Measurements from ENCODE around the gene FGF19.
A peak's percentile ranks its signal among the peaks of the same experiment; 100 is the strongest.

Gene FGF19

GRCh38 chr11:69705901-69706787, 2.3 kb upstream of the FGF19 start:
- TF ChIP-seq CEBPB (IDR thresholded peaks at IDR 0.05) (no peak), TEAD4 (IDR thresholded peaks at IDR 0.05) (no peak), USF1 (IDR thresholded peaks at IDR 0.05) (no peak), FOXM1 (IDR thresholded peaks at IDR 0.05; ENCODE audit: borderline replicate concordance, low read depth) (no peak), TAF1 (IDR thresholded peaks at IDR 0.05; ENCODE audit: low read depth) (no peak), MAX (IDR thresholded peaks at IDR 0.05) (no peak), EP300 (IDR thresholded peaks at IDR 0.05; ENCODE audit: borderline replicate concordance) (no peak), ZBTB7A (IDR thresholded peaks at IDR 0.05; ENCODE audit: low read depth) (no peak), CREB1 (IDR thresholded peaks at IDR 0.05; ENCODE audit: low read depth) (no peak), EGR1 (IDR thresholded peaks at IDR 0.05) (no peak), RAD21 (IDR thresholded peaks at IDR 0.05; ENCODE audit: low read depth) (no peak), TCF12 (IDR thresholded peaks at IDR 0.05; ENCODE audit: low read depth) (no peak), NFIC (IDR thresholded peaks at IDR 0.05) (no peak), YY1 (IDR thresholded peaks at IDR 0.05; ENCODE audit: low read depth) (no peak)
- TF ChIP-seq, protein P1, sequence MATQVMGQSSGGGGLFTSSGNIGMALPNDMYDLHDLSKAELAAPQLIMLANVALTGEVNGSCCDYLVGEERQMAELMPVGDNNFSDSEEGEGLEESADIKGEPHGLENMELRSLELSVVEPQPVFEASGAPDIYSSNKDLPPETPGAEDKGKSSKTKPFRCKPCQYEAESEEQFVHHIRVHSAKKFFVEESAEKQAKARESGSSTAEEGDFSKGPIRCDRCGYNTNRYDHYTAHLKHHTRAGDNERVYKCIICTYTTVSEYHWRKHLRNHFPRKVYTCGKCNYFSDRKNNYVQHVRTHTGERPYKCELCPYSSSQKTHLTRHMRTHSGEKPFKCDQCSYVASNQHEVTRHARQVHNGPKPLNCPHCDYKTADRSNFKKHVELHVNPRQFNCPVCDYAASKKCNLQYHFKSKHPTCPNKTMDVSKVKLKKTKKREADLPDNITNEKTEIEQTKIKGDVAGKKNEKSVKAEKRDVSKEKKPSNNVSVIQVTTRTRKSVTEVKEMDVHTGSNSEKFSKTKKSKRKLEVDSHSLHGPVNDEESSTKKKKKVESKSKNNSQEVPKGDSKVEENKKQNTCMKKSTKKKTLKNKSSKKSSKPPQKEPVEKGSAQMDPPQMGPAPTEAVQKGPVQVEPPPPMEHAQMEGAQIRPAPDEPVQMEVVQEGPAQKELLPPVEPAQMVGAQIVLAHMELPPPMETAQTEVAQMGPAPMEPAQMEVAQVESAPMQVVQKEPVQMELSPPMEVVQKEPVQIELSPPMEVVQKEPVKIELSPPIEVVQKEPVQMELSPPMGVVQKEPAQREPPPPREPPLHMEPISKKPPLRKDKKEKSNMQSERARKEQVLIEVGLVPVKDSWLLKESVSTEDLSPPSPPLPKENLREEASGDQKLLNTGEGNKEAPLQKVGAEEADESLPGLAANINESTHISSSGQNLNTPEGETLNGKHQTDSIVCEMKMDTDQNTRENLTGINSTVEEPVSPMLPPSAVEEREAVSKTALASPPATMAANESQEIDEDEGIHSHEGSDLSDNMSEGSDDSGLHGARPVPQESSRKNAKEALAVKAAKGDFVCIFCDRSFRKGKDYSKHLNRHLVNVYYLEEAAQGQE (IDR thresholded peaks at IDR 0.05; ENCODE audit: low read depth), result no peak

DNA sequence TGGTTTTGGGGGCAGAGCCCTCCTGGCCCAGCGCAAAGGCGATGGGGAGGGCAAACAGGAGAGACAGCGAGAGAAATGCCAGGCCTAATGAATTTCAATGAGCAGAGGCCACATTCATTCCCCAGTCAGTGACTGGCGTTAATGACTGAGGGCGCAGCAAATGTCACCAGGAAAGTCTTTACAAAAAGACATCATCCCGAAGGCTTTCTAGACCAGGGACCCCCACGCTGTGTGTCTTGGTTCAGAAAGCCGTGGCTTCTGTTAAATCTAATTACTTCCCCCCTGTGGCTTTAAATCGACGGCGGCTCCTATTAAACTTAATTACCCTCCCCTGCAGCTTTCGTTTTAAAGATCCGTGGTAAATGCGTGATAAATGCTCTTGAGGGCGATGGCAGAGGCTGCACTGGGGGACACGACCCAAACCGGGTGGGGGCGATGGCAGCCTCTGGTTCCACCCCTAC, 1.6 kb upstream of the FGF19 start:
- TF ChIP-seq EP300 (IDR thresholded peaks at IDR 0.05; ENCODE audit: borderline replicate concordance) (no peak), TAF1 (IDR thresholded peaks at IDR 0.05; ENCODE audit: low read depth) (no peak)

DNA sequence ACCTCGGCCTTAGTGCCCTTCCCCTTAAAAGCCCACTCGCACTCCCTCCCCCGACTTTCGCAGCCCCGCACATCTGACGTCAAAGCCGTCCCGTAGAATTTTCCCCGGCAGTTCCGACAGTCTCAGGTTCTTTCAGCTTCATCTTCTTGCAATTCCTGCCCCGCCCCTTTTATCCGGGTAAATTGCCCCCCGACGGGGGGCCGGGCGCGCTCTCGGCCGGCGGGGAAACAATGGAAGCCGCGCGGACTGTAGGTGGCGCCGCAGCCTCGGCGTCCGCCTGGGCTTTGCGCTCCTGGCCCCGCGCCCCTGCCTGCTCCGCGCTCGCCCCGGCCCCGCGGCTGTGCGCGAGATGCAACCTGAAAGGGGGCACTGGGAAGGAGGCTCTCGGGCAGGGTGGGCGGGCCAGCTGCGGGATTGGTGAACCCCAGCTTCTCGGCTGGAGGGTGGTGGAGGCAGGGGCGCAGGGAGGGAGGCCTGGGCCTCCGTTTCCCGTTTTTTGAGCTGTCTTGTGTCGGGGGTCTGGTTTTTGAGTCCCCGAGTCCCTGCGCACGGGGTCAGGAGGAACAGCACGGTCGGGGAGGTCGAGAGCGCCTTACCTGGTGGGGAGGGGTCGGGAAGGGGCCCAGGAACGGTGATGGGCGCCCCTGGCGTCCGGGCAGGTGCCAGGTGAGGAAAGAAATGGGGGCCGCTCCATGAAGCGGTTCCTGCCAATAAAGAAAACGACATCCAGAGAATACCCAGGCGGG, 859 bp upstream of the FGF19 start:
- no peak for TF ChIP-seq EGR1 (IDR thresholded peaks at IDR 0.05)
- 0 out of 2 replicates have a peak, but pooled peaks have one; percentile 25 for TF ChIP-seq MAX (IDR thresholded peaks at IDR 0.05)
- no peak for TF ChIP-seq CREB1 (IDR thresholded peaks at IDR 0.05; ENCODE audit: low read depth)
- TF ChIP-seq NFIC (IDR thresholded peaks at IDR 0.05), result peak; percentile 26; the same call in 1 of the 2 replicates
- TF ChIP-seq USF1 (IDR thresholded peaks at IDR 0.05), result no peak
- no peak for TF ChIP-seq TAF1 (IDR thresholded peaks at IDR 0.05; ENCODE audit: low read depth)
- TF ChIP-seq, protein P1 (IDR thresholded peaks at IDR 0.05; ENCODE audit: low read depth), result no peak
- TF ChIP-seq RAD21 (IDR thresholded peaks at IDR 0.05; ENCODE audit: low read depth), result peak; percentile 76
- no peak for TF ChIP-seq CEBPB (IDR thresholded peaks at IDR 0.05)
- TF ChIP-seq TCF12 (IDR thresholded peaks at IDR 0.05; ENCODE audit: low read depth), result no peak
- no peak for TF ChIP-seq EP300 (IDR thresholded peaks at IDR 0.05; ENCODE audit: borderline replicate concordance)
- TF ChIP-seq ZBTB7A (IDR thresholded peaks at IDR 0.05; ENCODE audit: low read depth), result peak; percentile 77
- no peak for TF ChIP-seq FOXM1 (IDR thresholded peaks at IDR 0.05; ENCODE audit: borderline replicate concordance, low read depth)
- 0 out of 2 replicates have a peak, but pooled peaks have one; percentile 25 for TF ChIP-seq YY1 (IDR thresholded peaks at IDR 0.05; ENCODE audit: low read depth)
- TF ChIP-seq TEAD4 (IDR thresholded peaks at IDR 0.05), result no peak

DNA sequence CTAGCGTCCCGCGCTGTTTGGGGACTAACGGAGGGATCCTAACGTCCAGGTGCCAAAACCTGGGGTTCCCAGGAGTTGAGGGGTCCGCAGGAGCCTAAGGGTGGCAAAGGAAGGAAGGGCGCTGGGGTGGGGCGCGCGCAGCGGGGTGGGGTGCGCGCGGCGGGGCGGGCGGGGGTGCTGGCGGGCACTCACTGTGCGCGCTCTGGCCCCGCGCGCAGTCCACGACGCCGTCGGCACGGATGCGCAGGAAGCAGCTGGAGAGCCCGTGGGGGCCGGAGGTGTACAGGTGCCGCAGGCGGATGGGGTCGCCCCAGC, 412 bp downstream of the FGF19 start:
- no peak for TF ChIP-seq YY1 (IDR thresholded peaks at IDR 0.05; ENCODE audit: low read depth)
- no peak for TF ChIP-seq FOXM1 (IDR thresholded peaks at IDR 0.05; ENCODE audit: borderline replicate concordance, low read depth)

- TF ChIP-seq CREB1 (IDR thresholded peaks at IDR 0.05; ENCODE audit: low read depth), result no peak
- no peak for TF ChIP-seq TCF12 (IDR thresholded peaks at IDR 0.05; ENCODE audit: low read depth)
- no peak for TF ChIP-seq TAF1 (IDR thresholded peaks at IDR 0.05; ENCODE audit: low read depth)
- no peak for TF ChIP-seq MAX (IDR thresholded peaks at IDR 0.05)
Measured at GRCh38 chr11:69702769-69703452, 911 bp downstream of the FGF19 start.

All from Ishikawa (cell line).